GM10266 (cell line): ENCODE data around the gene ATP6V1G1.

Experiments
- DNase-seq: peaks from one replicate; pipeline ENCODE4 v3.0.0; 2012; ENCODE audit errors: extremely low spot score
- CTCF ChIP-seq: IDR thresholded peaks from 2 replicates; pipeline ENCODE4 v1.5.1; 2012; ENCODE audit warnings: mild to moderate bottlenecking, low read depth; ENCODE audit not compliant: control insufficient read depth, insufficient read depth; ENCODE audit errors: missing control alignments

Gene ATP6V1G1

GRCh38 chr9:114587345-114588202 lies at the start of gene ATP6V1G1:
TSS of gene ATP6V1G1 (plus strand) at chr9:114587769. CDS start at chr9:114587839, 70 bp downstream.
- TF ChIP-seq CTCF = no peak
- DNase-seq = peak; percentile 92

- TF ChIP-seq CTCF = peak; percentile 29
- no peak for DNase-seq
Measured at GRCh38 chr9:114538241-114538640, 49.3 kb upstream of the ATP6V1G1 start.

GRCh38 chr9:114539701-114540380 lies 47.7 kb upstream of the ATP6V1G1 start:
- no peak for DNase-seq
- TF ChIP-seq CTCF = no peak

- no peak for DNase-seq
- TF ChIP-seq CTCF = no peak
Measured at GRCh38 chr9:114545055-114545454, 42.5 kb upstream of the ATP6V1G1 start.

GRCh38 chr9:114546851-114547250 lies 40.7 kb upstream of the ATP6V1G1 start:
- TF ChIP-seq CTCF = no peak
- DNase-seq = no peak

- no peak for TF ChIP-seq CTCF
- no peak for DNase-seq
Measured at GRCh38 chr9:114549697-114550330, 37.8 kb upstream of the ATP6V1G1 start.
